ENCODE results near the gene STK31. TPM values are rescaled to one million over a fixed set of nuclear protein-coding genes. Genes with fewer than 3 reads are reported as not detected.
"Not testable (repeated sequence)": the region's sequence is repeated elsewhere in the genome, so short reads cannot be mapped to it uniquely, and the experiment has no call there.

Gene STK31
- total and polyA plus RNA-seq, 7 donors: 0.01 to 0.18 (median 0.03) TPM; not detected in 4

GRCh38 chr7:23664122-23664521, 45.9 kb upstream of the STK31 start:
- TF ChIP-seq CTCF (IDR thresholded peaks at IDR 0.05): no peak
- H3K4me1 ChIP-seq: no peaks in the 10 kb centered on the region
- H3K36me3 ChIP-seq (ENCODE audit: insufficient read depth in 1 of 2, low read depth in 1 of 2): no peaks in the 10 kb centered on the region
- intact Hi-C loops (cut with DNase I): no loop called here
- H3K4me3 ChIP-seq: no peak overlapping the region
- H3K9me3 ChIP-seq: peaks cover 4% of the 10 kb centered on the region
- no peaks in the 10 kb centered on the region for H3K27me3 ChIP-seq (ENCODE audit: insufficient read depth in 3 of 3, low read length in 2 of 3)
- ATAC-seq (no peak), DNase-seq (no peak)
- no peak overlapping the region for H3K27ac ChIP-seq

- no peak for ATAC-seq
- Histone ChIP-seq H3K27ac (no peak overlapping the region), H3K27me3 (ENCODE audit: insufficient read depth in 3 of 3, low read length in 2 of 3) (no peaks in the 10 kb centered on the region), H3K4me3 (no peak overlapping the region), H3K36me3 (ENCODE audit: insufficient read depth in 1 of 2, low read depth in 1 of 2) (no peaks in the 10 kb centered on the region), H3K4me1 (no peaks in the 10 kb centered on the region), H3K9me3 (no peaks in the 10 kb centered on the region)
- TF ChIP-seq CTCF (IDR thresholded peaks at IDR 0.05): no peak
- 67 to 78% (median 69%) methylated on average over 3 of the region's 3 CpGs for WGBS, 3 donors
- intact Hi-C loops (cut with DNase I): no loop called here
- DNase-seq: no peak
These were observed 38.0 kb upstream of the STK31 start for GRCh38 chr7:23672033-23672432.

- Histone ChIP-seq H3K4me3 (peak within 1 kb of the TSS; percentile 94), H3K27me3 (ENCODE audit: insufficient read depth in 3 of 3, low read length in 2 of 3) (no peaks in the 10 kb centered on the region)
These were observed 30.1 kb upstream of the STK31 start, which contains the start of gene FAM221A for GRCh38 chr7:23679898-23680413. FAM221A (plus strand) TSS chr7:23680199; CDS start chr7:23680219, 20 bp downstream.

GRCh38 chr7:23680414-23681405, 29.3 kb upstream of the STK31 start:
- intact Hi-C loops (cut with DNase I): loop anchor here in 1 of 2 donors (5.0 kb wide), 1 partner anchor 83 kb away; the partner anchor contains the start of gene CCDC126
- TF ChIP-seq CTCF (IDR thresholded peaks at IDR 0.05): no peak
- Histone ChIP-seq H3K9me3 (no peaks in the 10 kb centered on the region), H3K27ac (peak overlapping the region; percentile 81), H3K36me3 (ENCODE audit: insufficient read depth in 1 of 2, low read depth in 1 of 2) (no peaks in the 10 kb centered on the region), H3K27me3 (ENCODE audit: insufficient read depth in 3 of 3, low read length in 2 of 3) (no peaks in the 10 kb centered on the region), H3K4me1 (peaks cover 9% of the 10 kb centered on the region), H3K4me3 (peak overlapping the region; percentile 94)
- ATAC-seq: peak; percentile 53 to 69 (median 61)
- peak; percentile 51 to 70 for DNase-seq
- 8 to 12% (median 11%) methylated on average over 41 to 42 of the region's 42 CpGs for WGBS, 3 donors

More at GRCh38 chr7:23679898-23680413, 30.1 kb upstream of the STK31 start, which contains the start of gene FAM221A:
- ATAC-seq (peak; percentile 99 to 100 (median 100)), DNase-seq (peak; percentile 91 to 94)
- intact Hi-C loops (cut with DNase I): loop anchor here in 1 of 2 donors (5.0 kb wide), 1 partner anchor 83 kb away; the partner anchor contains the start of gene CCDC126
- peak within 1 kb of the TSS; percentile 81 for H3K27ac ChIP-seq
- peak; percentile 70 for TF ChIP-seq CTCF (IDR thresholded peaks at IDR 0.05)
- H3K4me1 ChIP-seq: peaks cover 9% of the 10 kb centered on the region
- H3K36me3 ChIP-seq (ENCODE audit: insufficient read depth in 1 of 2, low read depth in 1 of 2): no peaks in the 10 kb centered on the region
- no peaks in the 10 kb centered on the region for H3K9me3 ChIP-seq
- WGBS, 3 donors: 1 to 2% (median 1%) methylated on average over 32 to 53 of the region's 53 CpGs

- not testable (repeated sequence) for DNase-seq; H3K4me1 ChIP-seq; H3K27ac ChIP-seq; H3K27me3 ChIP-seq (ENCODE audit: insufficient read depth in 3 of 3, low read length in 2 of 3); H3K4me3 ChIP-seq; ATAC-seq; H3K9me3 ChIP-seq; H3K36me3 ChIP-seq (ENCODE audit: insufficient read depth in 1 of 2, low read depth in 1 of 2)
- intact Hi-C loops (cut with DNase I): loop anchor here in 1 of 2 donors (5.0 kb wide), 1 partner anchor 87 kb away; the partner anchor contains the start of gene CCDC126
- 54 to 73% (median 68%) methylated on average over 6 of the region's 6 CpGs for WGBS, 3 donors
These were observed 26.0 kb upstream of the STK31 start for GRCh38 chr7:23684041-23684440.
